Heart left ventricle (tissue), 16 donors: ENCODE data around the gene RPS8. TPM values are rescaled to one million over a fixed set of nuclear protein-coding genes. Genes with fewer than 3 reads are reported as not detected.
A peak's percentile ranks its signal among the peaks of the same experiment; 100 is the strongest.

Source experiments
- ATAC-seq, 4 donors: fragments of 200-7000 bp; cut with Tn5 transposase; one replicate each; pipeline ENCODE4 v1.9.1; 2020 to 2022; ENCODE audit warnings: moderate library complexity in 4 of 4, mild to moderate bottlenecking in 3 of 4, moderate number of reproducible peaks in 1 of 4
- DNase-seq, 5 donors: peaks; one replicate each; pipeline ENCODE4 v3.0.0-alpha.2; 2020
- H3K27ac ChIP-seq, 12 donors: fragments of 200-600 bp; sonication (generic) in 4 of 12; one replicate each; pipeline versions ENCODE4 v1.5.0 to v1.8.0; 2016 to 2022; ENCODE audit warnings: mild to moderate bottlenecking in 2 of 12
- H3K27me3 ChIP-seq, 9 donors: fragments of 200-600 bp; sonication (generic) in 2 of 9; one replicate each; pipeline versions ENCODE4 v1.5.1 to v1.8.0; 2016 to 2022; ENCODE audit warnings: mild to moderate bottlenecking in 3 of 9
- H3K36me3 ChIP-seq, 9 donors: fragments of 200-600 bp; sonication (generic) in 2 of 9; one replicate each; pipeline versions ENCODE4 v1.5.0 to v1.8.0; 2018 to 2022; ENCODE audit warnings: mild to moderate bottlenecking in 2 of 9
- H3K4me1 ChIP-seq, 12 donors: fragments of 200-600 bp; sonication (generic) in 4 of 12; one replicate each; pipeline versions ENCODE4 v1.5.0 to v1.8.0; 2016 to 2022; ENCODE audit warnings: mild to moderate bottlenecking in 3 of 12
- H3K4me3 ChIP-seq, 12 donors: fragments of 200-600 bp; sonication (generic) in 4 of 12; one replicate each; pipeline versions ENCODE4 v1.5.0 to v1.8.0; 2017 to 2022; ENCODE audit warnings: mild to moderate bottlenecking in 9 of 12, moderate library complexity in 4 of 12
- H3K9me3 ChIP-seq, 12 donors: fragments of 200-600 bp; sonication (generic) in 4 of 12; one replicate each; pipeline versions ENCODE4 v1.5.0 to v1.8.0; 2016 to 2022; ENCODE audit warnings: mild to moderate bottlenecking in 1 of 12
- CTCF ChIP-seq, 12 donors: fragments of 200-600 bp; sonication (generic) in 4 of 12; IDR thresholded peaks; one replicate each; pipeline versions ENCODE4 v1.5.0 to v1.8.0; 2018 to 2022; ENCODE audit warnings: antibody characterized with exemption in 12 of 12, mild to moderate bottlenecking in 5 of 12
- POLR2A ChIP-seq, 2 donors: fragments of 450-650 bp; IDR thresholded peaks; one replicate each; pipeline ENCODE4 v1.6.1; 2017; ENCODE audit warnings: antibody characterized with exemption in 2 of 2, mild to moderate bottlenecking in 2 of 2, moderate library complexity in 2 of 2
- WGBS, 4 donors: extraction: QIAGEN DNeasy Blood & Tissue Kit in 2 of 4; methylation state at CpG; one replicate each; pipeline versions ENCODE4 v1.1.5 to v1.1.7; 2013 to 2018; 5-methylcytosine and 5-hydroxymethylcytosine counted together
- intact Hi-C, 10 donors: fragments of 100-400 bp; cut with DNase I; formaldehyde crosslinking; loops; one replicate each; pipeline versions ENCODE4 v1.11.1 to v1.14.2; 2022
- polyA plus RNA-seq, 2 donors: library from polyadenylated mRNA; stranded (reverse); fragments of 200-250 nt; gene quantifications; one replicate each; pipeline ENCODE4 v1.2.3, GENCODE V29; 2013
- total RNA-seq, 9 donors: library from RNA; depleted of rRNA in 2 of 9; stranded (reverse); fragments of >200 nt in 2 of 9; fragmentation: NEBNext Ultra II Directional in 3 of 9; extraction: Animal tissue kit (Norgen Biotek cat#: 25700) in 3 of 9; gene quantifications; one replicate each; pipeline versions ENCODE4 v1.1.0 to v1.2.4, GENCODE V29; 2016 to 2023
- donor health status: ischemic (EF 13 %, LVEDD 7.1; RV severe dilation, severe dysfunction).
- donor health status: healthy with polysubstance abuse.
- donor health status: DM: no; HTN: yes; CAD: no.
- donor health status: DM: no; HTN: no; CAD: no.
- donor health status: ischemic (EF 25% LVEDD 6.9; RV normal size, moderate dysfunction).
- donor health status: ischemic (EF 25% LVEDD 5.7; RV mildly dilated, moderate dysfunction).
- donor health status: healthy.
- donor health status: DM: yes; HTN: yes; CAD: no.
- donor health status: ischemic (EF 35%, LVEDD 5.7; RV mildly dilated, moderate dysfunction).
- donor health status: nonischemic (EF 11% LVEDD 7.7; RV severe dilation, severe dysfunction).
- donor health status: DM: yes; HTN: yes; CAD: no.
- donor health status: PGD.
- donor health status: ischemic (EF 29% LVEDD 5.4; RV normal size, mild dysfunction).
- donor health status: nonischemic (EF 23%, LVEDD 6.1; RV moderate dilation, normal function).

RPS8 gene
- total and polyA plus RNA-seq, 11 donors, result 576 to 1,848 (median 967) TPM

- DNase-seq, result peak in 1 of 5 donors; percentile 25
These were observed 11.6 kb downstream of the RPS8 start for GRCh38 chr1:44786841-44787426.

DNA sequence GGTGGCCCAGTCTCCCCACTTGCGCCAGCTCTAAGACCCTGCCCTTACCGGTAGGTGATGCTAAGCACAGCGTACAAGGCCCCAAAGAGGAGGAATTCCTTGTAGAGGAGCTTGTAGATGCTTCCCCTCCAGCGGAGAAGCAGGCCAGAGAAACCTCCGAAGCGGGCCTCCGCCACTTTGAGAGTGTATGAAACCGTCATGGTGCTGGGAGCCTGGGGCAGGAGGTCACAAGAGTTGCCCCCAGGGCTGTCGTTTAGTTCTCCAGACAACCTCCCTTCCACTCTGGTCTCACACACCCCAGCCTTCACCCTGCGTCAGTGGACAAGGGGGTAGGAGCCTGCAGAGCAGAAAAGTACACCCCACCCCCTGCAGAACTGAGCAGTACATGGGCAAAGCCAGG is 12.2 kb downstream of the RPS8 start:
- intact Hi-C loops, result loop anchor here in 7 of 10 donors (2.0 to 10.0 kb wide), 10 partner anchors 40 to 517 kb away; partner anchors contain the start of genes HECTD3 (in 3 of the 7), UROD (in 3 of the 7), EIF2B3 (in 2 of the 7) and RNU5D-1 (in 2 of the 7)
- Histone ChIP-seq H3K9me3 (no peaks in the 10 kb centered on the region), H3K27me3 (no peaks in the 10 kb centered on the region), H3K27ac (no peak overlapping the region), H3K36me3 (no peaks in the 10 kb centered on the region), H3K4me1 (peaks cover 0 to 33% (median 25%) of the 10 kb centered on the region in 12 donors), H3K4me3 (no peak overlapping the region)
- no peak for TF ChIP-seq CTCF (IDR thresholded peaks at IDR 0.05)
- TF ChIP-seq POLR2A (IDR thresholded peaks at IDR 0.05), result no peak
- 93 to 96% (median 93%) methylated on average over 8 to 10 of the region's 10 CpGs for whole genome bisulfite sequencing, 4 donors
- DNase-seq (peak in 1 of 5 donors; percentile 23), ATAC-seq (no peak)

More at GRCh38 chr1:44786841-44787426, 11.6 kb downstream of the RPS8 start:
- Histone ChIP-seq H3K9me3 (no peaks in the 10 kb centered on the region), H3K4me1 (peaks cover 0 to 33% (median 25%) of the 10 kb centered on the region in 12 donors), H3K27me3 (no peaks in the 10 kb centered on the region), H3K4me3 (peak overlapping the region in 2 of 12 donors; percentile 60 to 63), H3K36me3 (peaks cover 0 to 5% (median 0%) of the 10 kb centered on the region in 9 donors), H3K27ac (peak overlapping the region in 9 of 12 donors; percentile 43 to 68 (median 55))
- TF ChIP-seq POLR2A (IDR thresholded peaks at IDR 0.05) (no peak), CTCF (IDR thresholded peaks at IDR 0.05) (no peak)
- ATAC-seq, result no peak
- intact Hi-C loops, result loop anchor here in 7 of 10 donors (2.0 to 10.0 kb wide), 10 partner anchors 40 to 518 kb away; partner anchors contain the start of genes HECTD3 (in 3 of the 7), UROD (in 3 of the 7), EIF2B3 (in 2 of the 7) and RNU5D-1 (in 2 of the 7)
- WGBS, 4 donors, result 81 to 92% (median 83%) methylated on average over 9 of the region's 9 CpGs

- Histone ChIP-seq H3K36me3 (no peaks in the 10 kb centered on the region), H3K27me3 (no peaks in the 10 kb centered on the region), H3K4me1 (peaks cover 0 to 33% (median 25%) of the 10 kb centered on the region in 12 donors), H3K9me3 (no peaks in the 10 kb centered on the region), H3K27ac (peak within 1 kb of the TSS in 2 of 12 donors; percentile 66 to 68), H3K4me3 (no peak within 1 kb of the TSS)
- intact Hi-C loops, result loop anchor here in 7 of 10 donors (5.0 to 10.0 kb wide), 9 partner anchors 39 to 517 kb away; partner anchors contain the start of genes HECTD3 (in 3 of the 7), UROD (in 3 of the 7), EIF2B3 (in 2 of the 7) and KIF2C (in 1 of the 7)
- WGBS, 4 donors, result 81 to 84% (median 83%) methylated on average over 7 to 9 of the region's 9 CpGs
- ATAC-seq, result no peak
- TF ChIP-seq POLR2A (IDR thresholded peaks at IDR 0.05), result no peak
- TF ChIP-seq CTCF (IDR thresholded peaks at IDR 0.05), result no peak
- DNase-seq, result peak in 1 of 5 donors; percentile 20
These were observed 12.9 kb downstream of the RPS8 start, which contains the start of gene BEST4 for GRCh38 chr1:44788120-44788860. TSS of gene BEST4 (minus strand) at chr1:44788170. CDS start at chr1:44787705, 465 bp downstream.
